Retinal pigment epithelial cell (primary cell): ENCODE measurements around the gene KRT79.
"Not testable (repeated sequence)": the region's sequence is repeated elsewhere in the genome, so short reads cannot be mapped to it uniquely, and the experiment has no call there.

ENCODE experiments used
- DNase-seq: peaks from one replicate; pipeline ENCODE4 v3.0.0-alpha.2; 2010; ENCODE audit warnings: low read depth
- H3K4me3 ChIP-seq: 2 replicates; pipeline ENCODE4 v1.5.1; 2011; ENCODE audit warnings: mild to moderate bottlenecking, low read length, control low read depth, moderate library complexity
- CTCF ChIP-seq: conservative IDR thresholded peaks from 2 replicates; pipeline ENCODE4 v1.5.1; 2011; ENCODE audit warnings: low read depth, low read length, control low read depth, inconsistent platforms

Gene KRT79

DNA sequence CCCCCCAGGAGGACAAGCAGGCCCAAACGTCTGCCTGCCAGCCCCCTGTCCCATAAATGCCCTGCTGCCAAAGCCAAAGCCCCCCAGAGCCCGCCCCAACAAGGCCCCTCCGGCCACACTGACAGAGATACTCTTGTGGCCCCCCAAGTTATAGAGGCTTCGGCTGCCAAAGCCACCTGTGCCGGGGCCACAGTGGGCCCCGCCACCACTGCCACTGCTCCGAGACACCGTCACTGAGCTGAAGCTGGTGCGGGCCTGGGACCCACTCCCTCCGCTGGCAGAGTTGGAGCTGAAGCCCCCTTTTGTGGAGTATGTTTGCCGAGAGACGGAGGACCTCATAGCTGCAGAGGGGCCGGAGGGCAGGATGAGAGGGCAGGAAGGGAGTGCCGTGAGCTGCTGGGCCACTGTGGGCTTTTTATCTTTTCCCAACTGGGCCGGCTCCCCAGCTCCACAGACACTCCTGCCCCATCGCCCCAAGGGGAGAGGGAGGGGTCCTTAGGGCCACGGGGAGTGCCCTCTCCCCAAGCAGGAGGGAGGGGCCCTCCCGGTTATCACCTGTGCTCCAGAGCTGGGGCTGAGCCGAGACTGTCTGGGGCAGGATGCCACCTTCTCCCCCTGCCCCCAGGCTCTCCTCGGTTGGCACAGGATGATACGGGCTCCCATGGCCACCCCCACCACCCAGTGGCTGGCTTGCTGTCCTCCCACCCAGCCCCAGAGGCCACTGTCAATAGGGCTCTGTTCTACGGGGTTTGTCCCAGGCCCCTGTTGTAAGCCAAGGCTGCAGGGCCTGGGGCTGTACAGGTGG is at the start of gene KRT79:
TSS of gene KRT79 (minus strand) at position 390 of the 805 bp plus-strand sequence. CDS start at position 339, 51 bp downstream.
- TF ChIP-seq CTCF, result no peak
- no peak within 1 kb of the TSS for H3K4me3 ChIP-seq
- no peak for DNase-seq

- not testable (repeated sequence) for DNase-seq
Measured at GRCh38 chr12:52880499-52880898, 46.4 kb upstream of the KRT79 start.

DNA sequence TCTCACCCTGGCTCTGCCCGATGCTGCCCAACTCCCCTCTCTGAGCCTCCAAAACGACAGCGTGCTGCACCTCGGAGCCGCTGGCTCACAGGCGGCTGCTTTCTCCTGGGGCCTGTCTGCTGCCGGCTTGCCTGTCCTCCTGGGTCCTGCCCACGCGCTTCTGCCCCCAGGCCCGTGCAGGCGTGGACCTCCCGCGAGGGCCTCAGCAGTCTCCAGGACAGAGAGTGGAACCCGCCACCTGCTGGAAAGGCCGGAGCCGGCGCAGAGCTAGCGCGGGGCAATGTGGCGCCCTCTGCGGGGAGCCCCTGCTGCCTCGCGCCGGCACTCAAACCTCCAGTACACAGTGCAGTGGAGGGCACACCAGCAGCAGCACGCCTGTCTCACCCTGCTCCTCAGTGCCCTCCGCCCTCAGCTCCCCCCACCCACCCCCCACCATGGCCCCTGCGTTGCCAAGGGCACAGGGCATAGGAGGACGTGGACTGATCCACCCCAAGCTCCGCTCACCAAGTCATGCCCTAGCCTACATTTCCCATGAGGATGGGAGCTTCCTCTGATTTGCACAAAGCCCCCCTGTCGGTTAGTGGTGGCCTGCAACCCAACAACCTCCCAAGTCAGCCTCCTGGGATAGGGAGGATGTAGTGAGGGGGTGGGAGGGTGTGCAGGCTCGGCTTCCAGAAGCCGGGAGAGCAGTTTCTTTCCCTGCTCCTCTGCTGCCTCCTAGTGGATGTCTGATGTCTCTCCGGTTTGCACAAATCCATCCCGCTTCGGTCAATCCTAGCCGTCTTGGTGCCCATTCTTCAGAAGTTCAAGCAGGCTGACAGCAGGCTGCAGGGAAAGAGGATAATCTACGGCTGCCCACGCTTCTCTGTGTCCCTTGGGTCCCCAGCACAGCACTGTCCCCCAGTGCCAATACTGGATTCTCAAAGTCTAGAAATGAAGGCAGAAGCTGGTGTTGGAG is 45.6 kb upstream of the KRT79 start:
- peak; percentile 88 for TF ChIP-seq CTCF
- peak; percentile 65 for DNase-seq
- no peak overlapping the region for H3K4me3 ChIP-seq

More at GRCh38 chr12:52880499-52880898, 46.4 kb upstream of the KRT79 start:
- H3K4me3 ChIP-seq, result not testable (repeated sequence)

DNA sequence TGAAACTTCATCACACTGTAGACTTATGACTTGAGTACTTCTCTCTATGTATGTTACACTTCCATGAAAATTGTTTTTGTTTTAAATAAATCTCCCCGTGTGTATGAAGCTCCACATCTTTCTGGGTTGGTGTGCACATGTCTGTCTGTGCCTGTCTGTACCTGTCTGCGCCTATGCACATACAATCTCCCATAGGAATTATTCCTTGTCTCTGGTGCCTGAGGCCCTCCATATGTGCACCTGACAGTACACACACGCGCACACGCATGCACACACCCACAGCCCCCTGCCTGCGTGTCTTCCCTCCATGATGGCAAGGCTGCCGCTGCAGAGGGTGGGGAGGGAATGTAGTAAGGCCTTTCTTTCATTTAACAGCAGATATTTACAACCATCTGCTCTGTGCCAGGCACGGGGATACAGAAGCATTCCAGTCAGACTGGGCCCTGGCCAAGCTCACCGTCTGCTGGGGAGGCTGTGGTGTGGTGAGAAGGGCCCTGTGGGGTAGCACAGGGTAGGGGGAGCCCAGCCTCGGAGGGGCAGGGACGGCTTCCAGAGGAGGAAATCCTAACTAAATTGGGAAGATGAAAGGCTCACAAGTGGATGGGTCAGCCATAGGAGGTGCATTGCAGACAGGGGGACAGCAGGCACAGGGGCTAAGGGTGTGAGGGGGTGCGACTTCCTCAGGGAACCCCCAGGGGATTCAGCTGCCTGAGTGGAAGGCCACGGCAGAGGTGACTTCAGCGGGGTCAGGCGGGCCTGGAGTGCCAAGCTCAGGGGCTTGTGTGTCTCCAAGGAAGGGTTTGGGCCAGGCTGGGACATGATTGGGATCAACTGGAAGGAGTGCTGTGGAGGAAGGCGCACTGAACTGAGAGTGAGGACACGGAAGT is 44.6 kb upstream of the KRT79 start:
- no peak for TF ChIP-seq CTCF
- no peak overlapping the region for H3K4me3 ChIP-seq
- DNase-seq, result peak; percentile 62

- TF ChIP-seq CTCF, result no peak
- no peak for DNase-seq
- H3K4me3 ChIP-seq, result no peak overlapping the region
Measured at GRCh38 chr12:52877242-52877641, 43.1 kb upstream of the KRT79 start.

- H3K4me3 ChIP-seq, result no peak overlapping the region
- TF ChIP-seq CTCF, result no peak
- no peak for DNase-seq
Measured at GRCh38 chr12:52876372-52876771, 42.3 kb upstream of the KRT79 start.
